CD4-positive, alpha-beta T cell (primary cell): ENCODE data around the gene TUB. TPM values are rescaled to one million over a fixed set of nuclear protein-coding genes. Genes with fewer than 3 reads are reported as not detected.

ENCODE experiments used
- ATAC-seq: fragments of 200-7000 bp; cut with Tn5 transposase; one replicate; pipeline ENCODE4 v1.10.0; 2022; ENCODE audit warnings: mild to moderate bottlenecking; ENCODE audit not compliant: poor library complexity
- CTCF ChIA-PET: fragments of 350-600 bp; sonication (Branson Sonifier 250); formaldehyde crosslinking; loops from one replicate; lab custom pipeline; 2021; ENCODE audit warnings: antibody characterized with exemption, inconsistent platforms; lab: Charles Lee
- POLR2A ChIA-PET: fragments of 350-600 bp; sonication (Branson Sonifier 250); formaldehyde crosslinking; loops from one replicate; lab custom pipeline; 2021; ENCODE audit warnings: antibody characterized with exemption, inconsistent platforms; lab: Charles Lee
- DNase-seq, 14 experiments: peaks; one replicate each; pipeline ENCODE4 v3.0.0-alpha.2; 2013 to 2020; ENCODE audit warnings: mixed read lengths in 2 of 14
- H3K27ac ChIP-seq, 2 donors: one replicate each; pipeline versions ENCODE4 v1.5.1 to v1.7.0; 2013; ENCODE audit warnings: low read length in 2 of 2, low read depth in 1 of 2, mild to moderate bottlenecking in 1 of 2
- H3K27me3 ChIP-seq, 2 experiments: 1 replicate in 1 of 2; 2 replicates in 1 of 2; pipeline versions ENCODE4 v1.6.1 to v1.7.0; 2013; ENCODE audit warnings: low read length in 2 of 2, control low read depth in 1 of 2, mild to moderate bottlenecking in 1 of 2, moderate library complexity in 1 of 2; ENCODE audit not compliant: insufficient read depth in 2 of 2, control insufficient read depth in 1 of 2
- H3K36me3 ChIP-seq: one replicate; pipeline ENCODE4 v1.6.1; 2013; ENCODE audit warnings: low read length, control low read depth; ENCODE audit not compliant: insufficient read depth
- H3K4me1 ChIP-seq: one replicate; pipeline ENCODE4 v1.6.1; 2013; ENCODE audit warnings: low read length, control low read depth; ENCODE audit not compliant: insufficient read depth
- H3K4me3 ChIP-seq: one replicate; pipeline ENCODE4 v1.5.1; 2013; ENCODE audit warnings: mild to moderate bottlenecking, low read length, moderate library complexity
- H3K9me3 ChIP-seq, 2 experiments: 1 replicate in 1 of 2; 2 replicates in 1 of 2; pipeline versions ENCODE4 v1.6.1 to v1.7.0; 2013; ENCODE audit warnings: low read length in 2 of 2, mild to moderate bottlenecking in 2 of 2, control low read depth in 1 of 2, moderate library complexity in 1 of 2; ENCODE audit not compliant: control insufficient read depth in 1 of 2, insufficient read depth in 1 of 2
- H3K27ac Mint-ChIP-seq: one replicate; pipeline ENCODE4 v1.8.0; 2020; ENCODE audit warnings: mixed read lengths
- H3K27me3 Mint-ChIP-seq: one replicate; pipeline ENCODE4 v1.8.0; 2021; ENCODE audit warnings: mixed read lengths
- H3K36me3 Mint-ChIP-seq: one replicate; pipeline ENCODE4 v1.8.0; 2021; ENCODE audit warnings: low read depth, mixed read lengths
- H3K4me1 Mint-ChIP-seq: one replicate; pipeline ENCODE4 v1.8.0; 2021; ENCODE audit warnings: low read depth, mixed read lengths
- H3K4me3 Mint-ChIP-seq: one replicate; pipeline ENCODE4 v1.8.0; 2020; ENCODE audit warnings: mild to moderate bottlenecking, mixed read lengths
- H3K9me3 Mint-ChIP-seq: one replicate; pipeline ENCODE4 v1.8.0; 2020; ENCODE audit warnings: mixed read lengths
- CTCF ChIP-seq: fragments of 200-600 bp; IDR thresholded peaks from one replicate; pipeline ENCODE4 v1.8.0; 2022; ENCODE audit warnings: antibody characterized with exemption, mild to moderate bottlenecking
- intact Hi-C, 2 experiments: fragments of 100-400 bp; cut with DNase I in 1 of 2; cut with micrococcal nuclease in 1 of 2; formaldehyde crosslinking; loops; one replicate each; pipeline versions ENCODE4 v1.15.1 to v1.9.0; 2023 to 2025; cut with DNase I, micrococcal nuclease
- total RNA-seq, 174 experiments: library from RNA in 2 of 174; stranded (reverse) in 2 of 174; gene quantifications; one replicate each; pipeline ENCODE4 v1.2.3 and lab custom pipeline; 2021 to 2026

Gene TUB
- total RNA-seq, 2 experiments from 2014 or later: 0.08 TPM; not detected in 1

- no peak overlapping the region for H3K27ac Mint-ChIP-seq
- ChIA-PET POLR2A (no interaction called here), CTCF (interaction anchor here (0.5 kb wide), 1 partner anchor 47 kb away, joined by 6 read pairs; no protein-coding TSS in a partner anchor)
- Histone ChIP-seq H3K27ac (no peak overlapping the region), H3K4me1 (no peaks in the 10 kb centered on the region), H3K4me3 (no peak overlapping the region), H3K36me3 (no peaks in the 10 kb centered on the region), H3K9me3 (no peaks in the 10 kb centered on the region), H3K27me3 (no peaks in the 10 kb centered on the region)
- no peak for TF ChIP-seq CTCF
- ATAC-seq (no peak), DNase-seq (no peak)
- no peaks in the 10 kb centered on the region for H3K27me3 Mint-ChIP-seq
- no peaks in the 10 kb centered on the region for H3K4me1 Mint-ChIP-seq
- intact Hi-C loops: no loop called here
- no peaks in the 10 kb centered on the region for H3K9me3 Mint-ChIP-seq
- H3K4me3 Mint-ChIP-seq: no peak overlapping the region
- H3K36me3 Mint-ChIP-seq: peaks cover 31% of the 10 kb centered on the region
Observed at GRCh38 chr11:8127447-8127846, 46.4 kb downstream of the TUB start.

GRCh38 chr11:8138526-8138925 is 57.5 kb downstream of the TUB start:
- Histone ChIP-seq H3K27ac (no peak overlapping the region), H3K4me3 (no peak overlapping the region), H3K9me3 (no peaks in the 10 kb centered on the region), H3K36me3 (peaks cover 5% of the 10 kb centered on the region), H3K4me1 (no peaks in the 10 kb centered on the region), H3K27me3 (no peaks in the 10 kb centered on the region)
- intact Hi-C loops: no loop called here
- Mint-ChIP-seq H3K4me1 (no peaks in the 10 kb centered on the region), H3K9me3 (peaks cover 3% of the 10 kb centered on the region), H3K27ac (no peak overlapping the region), H3K27me3 (no peaks in the 10 kb centered on the region), H3K36me3 (peaks cover 68% of the 10 kb centered on the region), H3K4me3 (no peak overlapping the region)
- no peak for ATAC-seq
- CTCF ChIA-PET: no interaction called here
- DNase-seq: no peak
- no peak for TF ChIP-seq CTCF
- POLR2A ChIA-PET: no interaction called here

- POLR2A ChIA-PET: no interaction called here
- H3K27ac ChIP-seq: no peak overlapping the region
- DNase-seq (no peak), ATAC-seq (no peak)
- H3K4me3 ChIP-seq: no peak overlapping the region
- Mint-ChIP-seq H3K27ac (no peak overlapping the region), H3K36me3 (peaks cover 42% of the 10 kb centered on the region), H3K4me3 (no peak overlapping the region), H3K9me3 (no peaks in the 10 kb centered on the region), H3K27me3 (no peaks in the 10 kb centered on the region), H3K4me1 (no peaks in the 10 kb centered on the region)
- H3K27me3 ChIP-seq: no peaks in the 10 kb centered on the region
- CTCF ChIA-PET: no interaction called here
- TF ChIP-seq CTCF: no peak
- intact Hi-C loops: loop anchor here in 1 of 2 experiments (2.0 kb wide), 1 partner anchor 77 kb away; no protein-coding TSS in a partner anchor
- no peaks in the 10 kb centered on the region for H3K9me3 ChIP-seq
- no peaks in the 10 kb centered on the region for H3K4me1 ChIP-seq
- H3K36me3 ChIP-seq: no peaks in the 10 kb centered on the region
Observed at GRCh38 chr11:8149726-8150125, 68.7 kb downstream of the TUB start.

Other genes starting within 250 kb of the TUB start
- not detected for gene OR10A6, start 149.9 kb upstream of the TUB start, total RNA-seq
- gene OR10A3, start 139.5 kb upstream of the TUB start, total RNA-seq: not detected
- gene NLRP10, start 115.8 kb upstream of the TUB start, total RNA-seq: not detected
- 100 to 1,000 TPM; 338 to 348 TPM for gene EIF3F, start 93.9 kb upstream of the TUB start, total RNA-seq
- 10 to 100 TPM; 55.3 to 57.6 TPM for gene RIC3, start 87.8 kb downstream of the TUB start, total RNA-seq
- gene LMO1, start 182.7 kb downstream of the TUB start, total RNA-seq: not detected